ENCODE measurements around the gene MTSS2. TPM values are rescaled to one million over a fixed set of nuclear protein-coding genes. Genes with fewer than 3 reads are reported as not detected.

MTSS2 gene
- total and polyA plus RNA-seq, 2 experiments from 2014 or later, result 1.6 to 19.6 TPM

DNA sequence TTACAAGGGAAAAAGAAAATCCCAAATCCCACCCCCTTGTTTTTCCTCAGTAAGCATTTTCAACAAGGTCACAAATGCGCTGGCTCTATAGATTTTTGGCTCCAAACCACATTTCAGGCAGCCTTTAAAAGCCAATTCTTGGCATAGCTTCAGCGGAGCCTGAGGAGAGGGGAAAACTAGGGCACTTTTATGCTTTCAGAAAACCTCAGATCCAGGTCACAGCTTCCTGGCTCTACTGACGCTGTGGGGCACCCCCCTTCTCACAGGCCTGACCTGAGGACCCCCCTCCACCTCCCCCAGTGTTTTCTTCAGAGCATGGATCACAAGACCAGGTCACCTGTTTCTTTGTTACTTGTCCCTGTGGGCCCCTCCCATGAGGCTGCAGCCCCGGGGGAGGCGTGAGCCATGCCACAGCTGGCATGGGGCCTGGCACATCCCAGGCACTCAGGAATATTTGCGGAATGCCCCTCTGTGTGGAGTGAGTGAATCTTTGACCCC, 30.1 kb upstream of the MTSS2 start (continued):
- TF ChIP-seq, protein P1, sequence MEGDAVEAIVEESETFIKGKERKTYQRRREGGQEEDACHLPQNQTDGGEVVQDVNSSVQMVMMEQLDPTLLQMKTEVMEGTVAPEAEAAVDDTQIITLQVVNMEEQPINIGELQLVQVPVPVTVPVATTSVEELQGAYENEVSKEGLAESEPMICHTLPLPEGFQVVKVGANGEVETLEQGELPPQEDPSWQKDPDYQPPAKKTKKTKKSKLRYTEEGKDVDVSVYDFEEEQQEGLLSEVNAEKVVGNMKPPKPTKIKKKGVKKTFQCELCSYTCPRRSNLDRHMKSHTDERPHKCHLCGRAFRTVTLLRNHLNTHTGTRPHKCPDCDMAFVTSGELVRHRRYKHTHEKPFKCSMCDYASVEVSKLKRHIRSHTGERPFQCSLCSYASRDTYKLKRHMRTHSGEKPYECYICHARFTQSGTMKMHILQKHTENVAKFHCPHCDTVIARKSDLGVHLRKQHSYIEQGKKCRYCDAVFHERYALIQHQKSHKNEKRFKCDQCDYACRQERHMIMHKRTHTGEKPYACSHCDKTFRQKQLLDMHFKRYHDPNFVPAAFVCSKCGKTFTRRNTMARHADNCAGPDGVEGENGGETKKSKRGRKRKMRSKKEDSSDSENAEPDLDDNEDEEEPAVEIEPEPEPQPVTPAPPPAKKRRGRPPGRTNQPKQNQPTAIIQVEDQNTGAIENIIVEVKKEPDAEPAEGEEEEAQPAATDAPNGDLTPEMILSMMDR (conservative IDR thresholded peaks at IDR 0.05; ENCODE audit: low read depth in 2 of 2), result no peak
- no peak for TF ChIP-seq POLR2AphosphoS5 (IDR thresholded peaks at IDR 0.05; ENCODE audit: low read depth)

DNA sequence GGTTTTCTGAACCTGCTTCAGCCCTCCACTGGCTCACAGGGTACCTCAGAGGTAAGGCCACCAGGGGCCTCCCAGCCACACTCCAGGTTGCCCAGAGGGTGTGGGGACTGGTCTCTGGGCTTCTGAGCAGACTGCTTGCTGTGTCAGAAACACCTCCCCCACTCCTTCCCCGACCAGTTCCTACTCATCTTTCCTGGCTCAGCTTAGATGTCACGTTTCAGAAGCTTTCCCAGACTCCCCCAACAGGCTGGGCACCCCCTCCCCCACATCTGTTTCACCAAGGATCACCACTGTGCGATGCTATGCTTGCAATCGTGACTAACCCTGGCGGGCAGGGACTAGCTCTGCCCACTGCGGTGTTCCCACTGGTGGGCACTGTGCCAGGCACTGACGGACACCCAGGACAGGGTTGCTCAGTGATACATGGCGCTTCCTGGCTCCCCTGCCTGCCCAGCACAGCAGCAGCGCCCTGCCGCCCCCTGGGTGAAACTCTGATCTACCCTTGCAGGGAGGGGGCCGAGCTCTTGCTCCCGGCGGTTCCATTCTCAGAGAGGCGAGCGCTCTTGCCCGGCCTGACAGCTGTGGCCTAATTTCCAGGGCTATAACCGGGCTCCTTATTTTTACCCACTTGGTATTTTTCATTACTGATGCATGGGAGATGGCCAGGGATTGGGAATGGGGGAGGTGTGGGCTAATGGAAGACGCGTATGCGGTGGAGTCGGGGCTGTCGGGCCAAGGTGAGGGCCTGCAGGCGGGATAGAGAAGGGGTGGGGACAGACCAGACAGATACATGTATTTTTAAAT, 29.4 kb upstream of the MTSS2 start:
- no peaks in the 10 kb centered on the region for H3K79me2 ChIP-seq (replicated peaks; ENCODE audit: insufficient read depth)
- H3K4me2 ChIP-seq, result peak overlapping the region; percentile 43; the same call in 1 of the 2 replicates
- H4K20me1 ChIP-seq (replicated peaks; ENCODE audit: insufficient read depth), result no peaks in the 10 kb centered on the region
- H3K4me1 ChIP-seq (ENCODE audit: insufficient read depth), result peaks cover 32% of the 10 kb centered on the region
- Mint-ChIP-seq H3K27me3 (ENCODE audit: insufficient read depth, low read depth, poor library complexity) (peaks cover 18% of the 10 kb centered on the region), H3K27ac (peak overlapping the region; percentile 37), H3K4me3 (no peak overlapping the region), H3K4me1 (peaks cover 57% of the 10 kb centered on the region), H3K9me3 (peaks cover 6% of the 10 kb centered on the region; the same call in 1 of the 3 replicates), H3K36me3 (ENCODE audit: low read depth) (peaks cover 13% of the 10 kb centered on the region)
- no peaks in the 10 kb centered on the region for H3K9me2 ChIP-seq (ENCODE audit: insufficient read depth)
- no peak overlapping the region for H3K4me3 ChIP-seq
- no peak for TF ChIP-seq JUNB (IDR thresholded peaks at IDR 0.05; ENCODE audit: unreplicated experiment)
- peak; percentile 47 for ATAC-seq
- no peak for DNase-seq (ENCODE audit: low spot score)
- no peak overlapping the region for H2AFZ ChIP-seq
- peaks cover 6% of the 10 kb centered on the region; the same call in 1 of the 2 replicates for H3F3A ChIP-seq (replicated peaks; ENCODE audit: low read depth)
- peaks cover 5% of the 10 kb centered on the region; the same call in 1 of the 2 replicates for H3K36me3 ChIP-seq (ENCODE audit: insufficient read depth)
- H3K27ac ChIP-seq (ENCODE audit: low read depth), result 0 out of 2 replicates have a peak overlapping the region, but pooled peaks have one; percentile 66
- no peaks in the 10 kb centered on the region for H3K27me3 ChIP-seq (ENCODE audit: insufficient read depth)

DNA sequence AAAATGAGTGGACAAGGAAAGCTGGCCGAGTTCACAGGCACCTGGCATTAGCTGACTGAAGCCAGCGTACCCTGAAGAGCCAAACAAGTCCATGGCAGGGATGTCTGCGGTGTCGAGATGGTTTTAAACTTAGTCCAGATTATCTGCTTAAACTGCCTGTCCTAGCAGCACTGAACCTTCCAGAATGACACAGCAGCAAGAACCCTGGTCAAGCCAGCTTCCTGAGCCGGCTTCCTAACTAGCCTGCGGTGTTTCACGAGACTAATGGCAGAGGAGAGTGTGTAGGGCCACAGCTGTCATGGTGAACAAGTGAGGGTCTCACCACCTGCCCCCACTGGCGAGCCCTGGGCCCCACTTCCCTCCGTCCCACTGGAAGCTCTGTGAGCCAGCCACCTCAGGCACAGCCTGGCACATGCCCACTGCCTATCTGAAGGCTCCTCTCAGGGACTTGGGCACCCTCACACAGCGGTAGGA, 28.8 kb upstream of the MTSS2 start:
- Histone ChIP-seq H3F3A (replicated peaks; ENCODE audit: low read depth) (peaks cover 6% of the 10 kb centered on the region; the same call in 1 of the 2 replicates), H3K36me3 (ENCODE audit: insufficient read depth) (no peaks in the 10 kb centered on the region), H3K4me3 (no peak overlapping the region), H4K20me1 (replicated peaks; ENCODE audit: insufficient read depth) (no peaks in the 10 kb centered on the region), H3K27ac (ENCODE audit: low read depth) (no peak overlapping the region), H3K27me3 (ENCODE audit: insufficient read depth) (no peaks in the 10 kb centered on the region), H2AFZ (no peak overlapping the region), H3K4me1 (ENCODE audit: insufficient read depth) (peaks cover 32% of the 10 kb centered on the region), H3K4me2 (peak overlapping the region; percentile 20; the same call in 1 of the 2 replicates), H3K9me2 (ENCODE audit: insufficient read depth) (no peaks in the 10 kb centered on the region), H3K79me2 (replicated peaks; ENCODE audit: insufficient read depth) (no peaks in the 10 kb centered on the region)
- no peak overlapping the region for H3K4me3 Mint-ChIP-seq
- DNase-seq (ENCODE audit: low spot score) (no peak), ATAC-seq (no peak)
- H3K36me3 Mint-ChIP-seq (ENCODE audit: low read depth), result peaks cover 6% of the 10 kb centered on the region
- H3K9me3 Mint-ChIP-seq, result peaks cover 4% of the 10 kb centered on the region; the same call in 1 of the 3 replicates
- H3K4me1 Mint-ChIP-seq, result peaks cover 57% of the 10 kb centered on the region
- H3K27ac Mint-ChIP-seq, result peak overlapping the region; percentile 77
- H3K27me3 Mint-ChIP-seq (ENCODE audit: insufficient read depth, low read depth, poor library complexity), result peaks cover 18% of the 10 kb centered on the region
- TF ChIP-seq POLR2AphosphoS5 (IDR thresholded peaks at IDR 0.05; ENCODE audit: low read depth) (no peak), NANOG (IDR thresholded peaks at IDR 0.05; ENCODE audit: borderline replicate concordance) (no peak), ZNF331 (CRISPR knock-in tag; IDR thresholded peaks at IDR 0.05; ENCODE audit: low read depth) (no peak), CREB1 (CRISPR knock-in tag; IDR thresholded peaks at IDR 0.05; ENCODE audit: low read depth) (no peak)
- TF ChIP-seq, protein P2, sequence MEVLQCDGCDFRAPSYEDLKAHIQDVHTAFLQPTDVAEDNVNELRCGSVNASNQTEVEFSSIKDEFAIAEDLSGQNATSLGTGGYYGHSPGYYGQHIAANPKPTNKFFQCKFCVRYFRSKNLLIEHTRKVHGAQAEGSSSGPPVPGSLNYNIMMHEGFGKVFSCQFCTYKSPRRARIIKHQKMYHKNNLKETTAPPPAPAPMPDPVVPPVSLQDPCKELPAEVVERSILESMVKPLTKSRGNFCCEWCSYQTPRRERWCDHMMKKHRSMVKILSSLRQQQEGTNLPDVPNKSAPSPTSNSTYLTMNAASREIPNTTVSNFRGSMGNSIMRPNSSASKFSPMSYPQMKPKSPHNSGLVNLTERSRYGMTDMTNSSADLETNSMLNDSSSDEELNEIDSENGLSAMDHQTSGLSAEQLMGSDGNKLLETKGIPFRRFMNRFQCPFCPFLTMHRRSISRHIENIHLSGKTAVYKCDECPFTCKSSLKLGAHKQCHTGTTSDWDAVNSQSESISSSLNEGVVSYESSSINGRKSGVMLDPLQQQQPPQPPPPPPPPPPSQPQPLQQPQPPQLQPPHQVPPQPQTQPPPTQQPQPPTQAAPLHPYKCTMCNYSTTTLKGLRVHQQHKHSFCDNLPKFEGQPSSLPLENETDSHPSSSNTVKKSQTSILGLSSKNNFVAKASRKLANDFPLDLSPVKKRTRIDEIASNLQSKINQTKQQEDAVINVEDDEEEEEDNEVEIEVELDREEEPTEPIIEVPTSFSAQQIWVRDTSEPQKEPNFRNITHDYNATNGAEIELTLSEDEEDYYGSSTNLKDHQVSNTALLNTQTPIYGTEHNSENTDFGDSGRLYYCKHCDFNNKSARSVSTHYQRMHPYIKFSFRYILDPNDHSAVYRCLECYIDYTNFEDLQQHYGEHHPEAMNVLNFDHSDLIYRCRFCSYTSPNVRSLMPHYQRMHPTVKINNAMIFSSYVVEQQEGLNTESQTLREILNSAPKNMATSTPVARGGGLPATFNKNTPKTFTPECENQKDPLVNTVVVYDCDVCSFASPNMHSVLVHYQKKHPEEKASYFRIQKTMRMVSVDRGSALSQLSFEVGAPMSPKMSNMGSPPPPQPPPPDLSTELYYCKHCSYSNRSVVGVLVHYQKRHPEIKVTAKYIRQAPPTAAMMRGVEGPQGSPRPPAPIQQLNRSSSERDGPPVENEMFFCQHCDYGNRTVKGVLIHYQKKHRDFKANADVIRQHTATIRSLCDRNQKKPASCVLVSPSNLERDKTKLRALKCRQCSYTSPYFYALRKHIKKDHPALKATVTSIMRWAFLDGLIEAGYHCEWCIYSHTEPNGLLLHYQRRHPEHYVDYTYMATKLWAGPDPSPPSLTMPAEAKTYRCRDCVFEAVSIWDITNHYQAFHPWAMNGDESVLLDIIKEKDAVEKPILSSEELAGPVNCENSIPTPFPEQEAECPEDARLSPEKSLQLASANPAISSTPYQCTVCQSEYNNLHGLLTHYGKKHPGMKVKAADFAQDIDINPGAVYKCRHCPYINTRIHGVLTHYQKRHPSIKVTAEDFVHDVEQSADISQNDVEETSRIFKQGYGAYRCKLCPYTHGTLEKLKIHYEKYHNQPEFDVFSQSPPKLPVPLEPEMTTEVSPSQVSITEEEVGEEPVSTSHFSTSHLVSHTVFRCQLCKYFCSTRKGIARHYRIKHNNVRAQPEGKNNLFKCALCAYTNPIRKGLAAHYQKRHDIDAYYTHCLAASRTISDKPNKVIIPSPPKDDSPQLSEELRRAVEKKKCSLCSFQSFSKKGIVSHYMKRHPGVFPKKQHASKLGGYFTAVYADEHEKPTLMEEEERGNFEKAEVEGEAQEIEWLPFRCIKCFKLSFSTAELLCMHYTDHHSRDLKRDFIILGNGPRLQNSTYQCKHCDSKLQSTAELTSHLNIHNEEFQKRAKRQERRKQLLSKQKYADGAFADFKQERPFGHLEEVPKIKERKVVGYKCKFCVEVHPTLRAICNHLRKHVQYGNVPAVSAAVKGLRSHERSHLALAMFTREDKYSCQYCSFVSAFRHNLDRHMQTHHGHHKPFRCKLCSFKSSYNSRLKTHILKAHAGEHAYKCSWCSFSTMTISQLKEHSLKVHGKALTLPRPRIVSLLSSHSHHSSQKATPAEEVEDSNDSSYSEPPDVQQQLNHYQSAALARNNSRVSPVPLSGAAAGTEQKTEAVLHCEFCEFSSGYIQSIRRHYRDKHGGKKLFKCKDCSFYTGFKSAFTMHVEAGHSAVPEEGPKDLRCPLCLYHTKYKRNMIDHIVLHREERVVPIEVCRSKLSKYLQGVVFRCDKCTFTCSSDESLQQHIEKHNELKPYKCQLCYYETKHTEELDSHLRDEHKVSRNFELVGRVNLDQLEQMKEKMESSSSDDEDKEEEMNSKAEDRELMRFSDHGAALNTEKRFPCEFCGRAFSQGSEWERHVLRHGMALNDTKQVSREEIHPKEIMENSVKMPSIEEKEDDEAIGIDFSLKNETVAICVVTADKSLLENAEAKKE (CRISPR knock-in tag; IDR thresholded peaks at IDR 0.05), result no peak
- TF ChIP-seq, protein P1 (conservative IDR thresholded peaks at IDR 0.05; ENCODE audit: low read depth in 2 of 2), result no peak

All from GM23338 (cell line).